ENCODE data around the gene GP5. TPM values are rescaled to one million over a fixed set of nuclear protein-coding genes. Genes with fewer than 3 reads are reported as not detected.
A peak's percentile ranks its signal among the peaks of the same experiment; 100 is the strongest.

Gene GP5
- total RNA-seq, 4 donors from 2014 or later, result 0.19 TPM; not detected in 3

GRCh38 chr3:194380326-194380725, 18.7 kb downstream of the GP5 start:
- peaks cover 4% of the 10 kb centered on the region for H3K4me1 ChIP-seq
- 82% methylated on average over 7 of the region's 7 CpGs for WGBS
- TF ChIP-seq EP300 (IDR thresholded peaks at IDR 0.05), result no peak
- TF ChIP-seq, protein P1, sequence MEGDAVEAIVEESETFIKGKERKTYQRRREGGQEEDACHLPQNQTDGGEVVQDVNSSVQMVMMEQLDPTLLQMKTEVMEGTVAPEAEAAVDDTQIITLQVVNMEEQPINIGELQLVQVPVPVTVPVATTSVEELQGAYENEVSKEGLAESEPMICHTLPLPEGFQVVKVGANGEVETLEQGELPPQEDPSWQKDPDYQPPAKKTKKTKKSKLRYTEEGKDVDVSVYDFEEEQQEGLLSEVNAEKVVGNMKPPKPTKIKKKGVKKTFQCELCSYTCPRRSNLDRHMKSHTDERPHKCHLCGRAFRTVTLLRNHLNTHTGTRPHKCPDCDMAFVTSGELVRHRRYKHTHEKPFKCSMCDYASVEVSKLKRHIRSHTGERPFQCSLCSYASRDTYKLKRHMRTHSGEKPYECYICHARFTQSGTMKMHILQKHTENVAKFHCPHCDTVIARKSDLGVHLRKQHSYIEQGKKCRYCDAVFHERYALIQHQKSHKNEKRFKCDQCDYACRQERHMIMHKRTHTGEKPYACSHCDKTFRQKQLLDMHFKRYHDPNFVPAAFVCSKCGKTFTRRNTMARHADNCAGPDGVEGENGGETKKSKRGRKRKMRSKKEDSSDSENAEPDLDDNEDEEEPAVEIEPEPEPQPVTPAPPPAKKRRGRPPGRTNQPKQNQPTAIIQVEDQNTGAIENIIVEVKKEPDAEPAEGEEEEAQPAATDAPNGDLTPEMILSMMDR (IDR thresholded peaks at IDR 0.05), result no peak
- no peak for TF ChIP-seq POLR2A (IDR thresholded peaks at IDR 0.05)
- TF ChIP-seq POLR2AphosphoS5 (IDR thresholded peaks at IDR 0.05), result no peak
- H3K27me3 ChIP-seq, result peaks cover 23% of the 10 kb centered on the region
- peak in 1 of 2 donors; percentile 45 for DNase-seq (ENCODE audit: low spot score in 2 of 2)
- no peak overlapping the region for H3K27ac ChIP-seq
- no peak overlapping the region for H3K4me3 ChIP-seq
- no peaks in the 10 kb centered on the region for H3K36me3 ChIP-seq
- no peaks in the 10 kb centered on the region for H3K9me3 ChIP-seq

DNA sequence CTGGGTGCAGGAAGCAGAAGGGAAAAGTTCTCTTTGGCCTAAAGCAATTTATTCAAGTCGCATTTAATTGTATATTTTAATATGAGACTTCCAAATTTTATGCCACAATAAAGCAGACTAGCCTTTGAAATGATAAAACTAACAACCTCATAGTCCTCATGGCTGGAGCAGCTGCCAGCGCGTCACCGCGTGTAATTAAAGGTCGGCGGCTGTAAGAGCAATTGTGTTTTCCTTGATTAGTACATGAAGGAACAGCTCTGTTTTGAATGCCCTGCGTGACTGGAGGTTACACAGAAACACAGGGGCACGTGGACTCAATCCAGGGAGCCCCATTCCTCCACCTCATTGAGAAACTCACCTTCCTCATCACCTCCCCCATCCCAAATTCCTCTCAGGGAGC, 19.4 kb downstream of the GP5 start:
- peak in 1 of 2 donors; percentile 48 for DNase-seq (ENCODE audit: low spot score in 2 of 2)
- WGBS, result 78% methylated on average over 9 of the region's 9 CpGs
- no peak for TF ChIP-seq POLR2A (IDR thresholded peaks at IDR 0.05)
- TF ChIP-seq, protein P1 (IDR thresholded peaks at IDR 0.05), result no peak
- no peak for TF ChIP-seq EP300 (IDR thresholded peaks at IDR 0.05)
- Histone ChIP-seq H3K27ac (no peak overlapping the region), H3K4me3 (no peak overlapping the region), H3K9me3 (no peaks in the 10 kb centered on the region), H3K36me3 (no peaks in the 10 kb centered on the region), H3K4me1 (peaks cover 4% of the 10 kb centered on the region), H3K27me3 (peaks cover 23% of the 10 kb centered on the region)

- no peaks in the 10 kb centered on the region for H3K9me3 ChIP-seq
- peak in 1 of 2 donors; percentile 54 for DNase-seq (ENCODE audit: low spot score in 2 of 2)
- no peak for TF ChIP-seq POLR2AphosphoS5 (IDR thresholded peaks at IDR 0.05)
- TF ChIP-seq EP300 (IDR thresholded peaks at IDR 0.05), result no peak
- TF ChIP-seq, protein P1 (IDR thresholded peaks at IDR 0.05), result no peak
- TF ChIP-seq POLR2A (IDR thresholded peaks at IDR 0.05), result no peak
- H3K27ac ChIP-seq, result no peak overlapping the region
- no peak overlapping the region for H3K4me3 ChIP-seq
- WGBS, result 98% methylated on average over 6 of the region's 6 CpGs
- peaks cover 23% of the 10 kb centered on the region for H3K27me3 ChIP-seq
- peaks cover 4% of the 10 kb centered on the region for H3K4me1 ChIP-seq
- H3K36me3 ChIP-seq, result no peaks in the 10 kb centered on the region
Observed at GRCh38 chr3:194379231-194379630, 19.8 kb downstream of the GP5 start.

DNA sequence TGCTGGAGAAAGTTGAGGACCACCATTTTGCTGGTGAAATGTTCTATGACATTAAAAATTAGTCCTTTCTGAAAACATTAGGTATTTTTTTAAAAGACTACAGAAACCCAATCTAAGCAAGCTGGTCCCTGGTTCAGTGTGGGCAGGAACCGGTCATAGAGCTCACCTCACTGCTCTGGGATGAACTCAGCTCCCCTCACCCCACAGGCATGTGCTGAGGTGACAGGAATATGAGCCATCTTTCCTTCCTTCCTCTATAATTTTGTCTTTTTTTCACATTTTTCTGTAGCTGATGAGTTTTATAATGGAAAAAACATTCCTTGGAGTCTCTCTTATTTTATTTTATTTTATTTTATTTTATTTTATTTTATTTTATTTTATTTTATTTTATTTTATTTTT, 21.4 kb downstream of the GP5 start:
- TF ChIP-seq POLR2A (IDR thresholded peaks at IDR 0.05), result no peak
- TF ChIP-seq EP300 (IDR thresholded peaks at IDR 0.05), result no peak
- TF ChIP-seq POLR2AphosphoS5 (IDR thresholded peaks at IDR 0.05), result no peak
- TF ChIP-seq, protein P1 (IDR thresholded peaks at IDR 0.05), result no peak
- Histone ChIP-seq H3K36me3 (no peaks in the 10 kb centered on the region), H3K27ac (no peak overlapping the region), H3K9me3 (no peaks in the 10 kb centered on the region), H3K4me3 (no peak overlapping the region), H3K4me1 (peaks cover 4% of the 10 kb centered on the region), H3K27me3 (peaks cover 17% of the 10 kb centered on the region)
- DNase-seq (ENCODE audit: low spot score in 2 of 2), result no peak
- WGBS, result 75% methylated on average over 1 of the region's 1 CpG

DNA sequence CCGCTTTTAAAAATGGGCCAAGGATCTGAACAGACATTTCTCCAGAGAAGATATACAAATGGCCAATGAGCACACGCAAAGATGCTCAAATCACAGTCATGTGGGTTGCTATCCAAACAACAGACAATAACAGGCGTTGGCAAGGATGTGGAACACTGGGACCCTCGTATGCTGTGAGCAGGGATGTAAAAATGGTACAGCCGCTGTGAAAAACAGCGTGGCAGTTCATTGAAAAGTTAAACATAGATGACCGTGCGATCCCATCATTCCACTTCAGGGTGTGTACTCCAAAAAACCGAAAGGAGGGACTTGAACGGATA, 22.9 kb downstream of the GP5 start:
- Histone ChIP-seq H3K4me3 (no peak overlapping the region), H3K27me3 (peaks cover 8% of the 10 kb centered on the region), H3K4me1 (no peaks in the 10 kb centered on the region), H3K27ac (no peak overlapping the region), H3K36me3 (no peaks in the 10 kb centered on the region), H3K9me3 (no peaks in the 10 kb centered on the region)
- DNase-seq (ENCODE audit: low spot score in 2 of 2), result no peak
- WGBS, result 85% methylated on average over 10 of the region's 10 CpGs
- TF ChIP-seq POLR2AphosphoS5 (IDR thresholded peaks at IDR 0.05), result no peak
- TF ChIP-seq, protein P1 (IDR thresholded peaks at IDR 0.05), result no peak
- no peak for TF ChIP-seq EP300 (IDR thresholded peaks at IDR 0.05)
- no peak for TF ChIP-seq POLR2A (IDR thresholded peaks at IDR 0.05)
